Ovary (tissue), 3 donors: ENCODE measurements around the gene UBP1.

Experiments
- CTCF ChIP-seq, 3 donors: fragments of 450-650 bp in 2 of 3; fragments of 200-600 bp in 1 of 3; IDR thresholded peaks; one replicate each; pipeline versions ENCODE4 v1.5.1 to v1.8.0; 2016 to 2022; ENCODE audit warnings: antibody characterized with exemption in 3 of 3, mild to moderate bottlenecking in 1 of 3
- EP300 ChIP-seq: sonication (generic); formaldehyde crosslinking; IDR thresholded peaks from one replicate; pipeline ENCODE4 v1.6.1; 2017; ENCODE audit warnings: antibody characterized with exemption
- POLR2A ChIP-seq: fragments of 450-650 bp; IDR thresholded peaks from one replicate; pipeline ENCODE4 v1.6.1; 2017; ENCODE audit warnings: antibody characterized with exemption, mild to moderate bottlenecking, moderate library complexity
- donor health status: DM: no; HTN: no; CAD: no.

GRCh38 chr3:33437556-33438283 lies 2.5 kb downstream of the UBP1 start:
- TF ChIP-seq CTCF (IDR thresholded peaks at IDR 0.05) (no peak), EP300 (no peak), POLR2A (no peak)
